ENCODE data around the gene GALM. TPM values are rescaled to one million over a fixed set of nuclear protein-coding genes. Genes with fewer than 3 reads are reported as not detected.

The GALM gene
- total RNA-seq, 2 experiments from 2014 or later: 38.3 to 40.6 TPM

- no peak for TF ChIP-seq CTCF (IDR thresholded peaks at IDR 0.05)
- no peak for DNase-seq
- no peak for ATAC-seq
- Mint-ChIP-seq H3K9me3 (no peaks in the 10 kb centered on the region), H3K36me3 (ENCODE audit: low read depth) (peaks cover 69% of the 10 kb centered on the region), H3K27me3 (no peaks in the 10 kb centered on the region), H3K4me1 (ENCODE audit: low read depth) (peaks cover 31% of the 10 kb centered on the region), H3K4me3 (no peak overlapping the region), H3K27ac (no peak overlapping the region)
- intact Hi-C loops (cut with micrococcal nuclease): no loop called here
- CTCF ChIA-PET: interaction anchor here (0.6 to 2.8 kb wide), 4 partner anchors 41 to 102 kb away, joined by 3 to 13 read pairs (median 3); no protein-coding TSS in a partner anchor
- POLR2A ChIA-PET: interaction anchor here (0.6 to 1.8 kb wide), 4 partner anchors 10 to 85 kb away, joined by 3 to 5 read pairs (median 4); no protein-coding TSS in a partner anchor
These were observed 17.9 kb downstream of the GALM start for GRCh38 chr2:38683766-38684165.

GRCh38 chr2:38685116-38685735 lies 19.3 kb downstream of the GALM start:
- no peaks in the 10 kb centered on the region for H3K9me3 Mint-ChIP-seq
- H3K27ac Mint-ChIP-seq: peak overlapping the region; percentile 17
- intact Hi-C loops (cut with micrococcal nuclease): no loop called here
- no peak overlapping the region for H3K4me3 Mint-ChIP-seq
- ATAC-seq (peak; percentile 52), DNase-seq (no peak)
- CTCF ChIA-PET: interaction anchor here (1.6 kb wide), 1 partner anchor 49 kb away, joined by 3 read pairs; no protein-coding TSS in a partner anchor
- H3K4me1 Mint-ChIP-seq (ENCODE audit: low read depth): peaks cover 36% of the 10 kb centered on the region
- POLR2A ChIA-PET: no interaction called here
- H3K36me3 Mint-ChIP-seq (ENCODE audit: low read depth): peaks cover 65% of the 10 kb centered on the region
- no peaks in the 10 kb centered on the region for H3K27me3 Mint-ChIP-seq
- no peak for TF ChIP-seq CTCF (IDR thresholded peaks at IDR 0.05)

GRCh38 chr2:38690499-38691420 lies 24.8 kb downstream of the GALM start:
- peak overlapping the region; percentile 64 for H3K27ac Mint-ChIP-seq
- ATAC-seq: peak; percentile 95
- POLR2A ChIA-PET: interaction anchor here (1.0 to 1.5 kb wide), 4 partner anchors 15 to 31 kb away, joined by 3 to 6 read pairs (median 4); no protein-coding TSS in a partner anchor
- TF ChIP-seq CTCF (IDR thresholded peaks at IDR 0.05): no peak
- no peak for DNase-seq
- H3K36me3 Mint-ChIP-seq (ENCODE audit: low read depth): peaks cover 55% of the 10 kb centered on the region
- H3K4me3 Mint-ChIP-seq: no peak overlapping the region
- no peaks in the 10 kb centered on the region for H3K27me3 Mint-ChIP-seq
- CTCF ChIA-PET: interaction anchor here (1.0 to 3.1 kb wide), 7 partner anchors 14 to 114 kb away, joined by 3 to 11 read pairs (median 3); no protein-coding TSS in a partner anchor
- intact Hi-C loops (cut with micrococcal nuclease): no loop called here
- H3K9me3 Mint-ChIP-seq: no peaks in the 10 kb centered on the region
- H3K4me1 Mint-ChIP-seq (ENCODE audit: low read depth): peaks cover 47% of the 10 kb centered on the region

GRCh38 chr2:38691994-38692393 lies 26.1 kb downstream of the GALM start:
- no peak for DNase-seq
- no peak for TF ChIP-seq CTCF (IDR thresholded peaks at IDR 0.05)

More at GRCh38 chr2:38691994-38692393, 26.1 kb downstream of the GALM start:
- peaks cover 44% of the 10 kb centered on the region for H3K4me1 Mint-ChIP-seq (ENCODE audit: low read depth)
- H3K4me3 Mint-ChIP-seq: no peak overlapping the region
- intact Hi-C loops (cut with micrococcal nuclease): no loop called here
- ChIA-PET CTCF (interaction anchor here (0.6 to 3.1 kb wide), 7 partner anchors 11 to 839 kb away, joined by 3 to 11 read pairs (median 3); no protein-coding TSS in a partner anchor), POLR2A (interaction anchor here (0.6 to 1.5 kb wide), 3 partner anchors 25 to 49 kb away, joined by 4 to 6 read pairs (median 4); no protein-coding TSS in a partner anchor)
- peak overlapping the region; percentile 59 for H3K27ac Mint-ChIP-seq
- peaks cover 51% of the 10 kb centered on the region for H3K36me3 Mint-ChIP-seq (ENCODE audit: low read depth)
- no peaks in the 10 kb centered on the region for H3K27me3 Mint-ChIP-seq
- no peak for ATAC-seq
- no peaks in the 10 kb centered on the region for H3K9me3 Mint-ChIP-seq

Measured in activated CD8-positive, alpha-beta T cell treated with anti-CD3 and anti-CD28 coated beads for 36 hours (primary cell).